Mesenchymal stem cell (in vitro differentiated cells and primary cell): ENCODE measurements around the gene MUS81.

ENCODE experiments used
- DNase-seq: peaks from one replicate; pipeline ENCODE4 v3.0.0-alpha.2; 2013
- H2AFZ ChIP-seq: one replicate; pipeline ENCODE4 v1.6.1; 2013; ENCODE audit warnings: low read depth, mild to moderate bottlenecking, control low read depth, inconsistent platforms, low read length, moderate library complexity
- H2AK5ac ChIP-seq: 2 replicates; pipeline ENCODE4 v1.6.1; 2013; ENCODE audit warnings: low read length, moderate library complexity, mild to moderate bottlenecking, inconsistent platforms; ENCODE audit not compliant: severe bottlenecking
- H2BK120ac ChIP-seq: one replicate; pipeline ENCODE4 v1.6.1; 2013; ENCODE audit warnings: low read depth, mild to moderate bottlenecking, inconsistent platforms, low read length, moderate library complexity
- H2BK12ac ChIP-seq, 2 experiments: one replicate each; pipeline ENCODE4 v1.6.1; 2013; ENCODE audit warnings: inconsistent platforms in 2 of 2, low read length in 2 of 2, mild to moderate bottlenecking in 2 of 2, moderate library complexity in 2 of 2, control low read depth in 1 of 2
- H2BK15ac ChIP-seq: one replicate; pipeline ENCODE4 v1.6.1; 2013; ENCODE audit warnings: mild to moderate bottlenecking, low read depth, inconsistent platforms; ENCODE audit not compliant: poor library complexity, severe bottlenecking
- H2BK5ac ChIP-seq: 2 replicates; pipeline ENCODE4 v1.6.1; 2013; ENCODE audit warnings: low read depth, mild to moderate bottlenecking, low read length, control low read depth, inconsistent platforms; ENCODE audit not compliant: poor library complexity, severe bottlenecking
- H3K14ac ChIP-seq, 2 experiments: one replicate each; pipeline ENCODE4 v1.6.1; 2013; ENCODE audit warnings: inconsistent platforms in 2 of 2, low read length in 2 of 2, control low read depth in 1 of 2, mild to moderate bottlenecking in 1 of 2, moderate library complexity in 1 of 2
- H3K18ac ChIP-seq, 2 experiments: one replicate each; pipeline ENCODE4 v1.6.1; 2013; ENCODE audit warnings: inconsistent platforms in 2 of 2, low read length in 2 of 2, control low read depth in 1 of 2, low read depth in 1 of 2, mild to moderate bottlenecking in 1 of 2
- H3K23ac ChIP-seq, 2 experiments: one replicate each; pipeline ENCODE4 v1.6.1; 2013; ENCODE audit warnings: inconsistent platforms in 2 of 2, low read length in 2 of 2, mild to moderate bottlenecking in 2 of 2, moderate library complexity in 2 of 2, control low read depth in 1 of 2
- H3K27ac ChIP-seq: 2 replicates; pipeline ENCODE4 v1.5.1; 2013; ENCODE audit warnings: mild to moderate bottlenecking, moderate library complexity, low read length, control low read depth, inconsistent platforms; ENCODE audit not compliant: poor library complexity, severe bottlenecking
- H3K27me3 ChIP-seq, 2 experiments: 2 replicates each; pipeline versions ENCODE4 v1.6.1 to v1.7.0; 2013; ENCODE audit warnings: low read length in 2 of 2, mild to moderate bottlenecking in 2 of 2, moderate library complexity in 2 of 2, control low read depth in 1 of 2, inconsistent platforms in 1 of 2; ENCODE audit not compliant: control insufficient read depth in 1 of 2, insufficient read depth in 1 of 2
- H3K36me3 ChIP-seq, 2 experiments: 2 replicates each; pipeline versions ENCODE4 v1.6.1 to v1.7.0; 2013; ENCODE audit warnings: low read length in 2 of 2, control low read depth in 1 of 2, inconsistent platforms in 1 of 2, low read depth in 1 of 2, mild to moderate bottlenecking in 1 of 2; ENCODE audit not compliant: insufficient read depth in 2 of 2, control insufficient read depth in 1 of 2
- H3K4ac ChIP-seq, 2 experiments: one replicate each; pipeline ENCODE4 v1.6.1; 2013; ENCODE audit warnings: inconsistent platforms in 2 of 2, low read length in 2 of 2, mild to moderate bottlenecking in 2 of 2, moderate library complexity in 2 of 2, control low read depth in 1 of 2, low read depth in 1 of 2
- H3K4me1 ChIP-seq: 2 replicates; pipeline ENCODE4 v1.6.1; 2013; ENCODE audit warnings: low read depth, low read length, control low read depth; ENCODE audit not compliant: control insufficient read depth, insufficient read depth
- H3K4me2 ChIP-seq: 2 replicates; pipeline ENCODE4 v1.6.1; 2013; ENCODE audit warnings: low read length, mild to moderate bottlenecking, inconsistent platforms; ENCODE audit not compliant: poor library complexity, severe bottlenecking
- H3K4me3 ChIP-seq, 2 experiments: 2 replicates each; pipeline versions ENCODE4 v1.5.1 to v1.7.0; 2013; ENCODE audit warnings: low read length in 2 of 2, mild to moderate bottlenecking in 2 of 2, control low read depth in 1 of 2, low read depth in 1 of 2; ENCODE audit not compliant: insufficient read depth in 1 of 2
- H3K79me1 ChIP-seq: replicated peaks from 2 replicates; pipeline ENCODE4 v1.6.1; 2013; ENCODE audit warnings: mild to moderate bottlenecking, control low read depth, low read length, inconsistent platforms; ENCODE audit not compliant: poor library complexity, severe bottlenecking
- H3K9ac ChIP-seq: 2 replicates; pipeline ENCODE4 v1.7.0; 2013; ENCODE audit warnings: mild to moderate bottlenecking, low read length, moderate library complexity
- H3K9me3 ChIP-seq: 2 replicates; pipeline ENCODE4 v1.7.0; 2013; ENCODE audit warnings: mild to moderate bottlenecking, low read length; ENCODE audit not compliant: control insufficient read depth
- H4K8ac ChIP-seq: one replicate; pipeline ENCODE4 v1.6.1; 2013; ENCODE audit warnings: inconsistent platforms, mild to moderate bottlenecking, low read length, moderate library complexity
- H4K91ac ChIP-seq: one replicate; pipeline ENCODE4 v1.6.1; 2013; ENCODE audit warnings: mild to moderate bottlenecking, low read length, inconsistent platforms
- WGBS: methylation state at CpG from one replicate; pipeline ENCODE4 v1.1.7; 2013; ENCODE audit warnings: mixed read lengths; 5-methylcytosine and 5-hydroxymethylcytosine counted together

MUS81 gene

DNA sequence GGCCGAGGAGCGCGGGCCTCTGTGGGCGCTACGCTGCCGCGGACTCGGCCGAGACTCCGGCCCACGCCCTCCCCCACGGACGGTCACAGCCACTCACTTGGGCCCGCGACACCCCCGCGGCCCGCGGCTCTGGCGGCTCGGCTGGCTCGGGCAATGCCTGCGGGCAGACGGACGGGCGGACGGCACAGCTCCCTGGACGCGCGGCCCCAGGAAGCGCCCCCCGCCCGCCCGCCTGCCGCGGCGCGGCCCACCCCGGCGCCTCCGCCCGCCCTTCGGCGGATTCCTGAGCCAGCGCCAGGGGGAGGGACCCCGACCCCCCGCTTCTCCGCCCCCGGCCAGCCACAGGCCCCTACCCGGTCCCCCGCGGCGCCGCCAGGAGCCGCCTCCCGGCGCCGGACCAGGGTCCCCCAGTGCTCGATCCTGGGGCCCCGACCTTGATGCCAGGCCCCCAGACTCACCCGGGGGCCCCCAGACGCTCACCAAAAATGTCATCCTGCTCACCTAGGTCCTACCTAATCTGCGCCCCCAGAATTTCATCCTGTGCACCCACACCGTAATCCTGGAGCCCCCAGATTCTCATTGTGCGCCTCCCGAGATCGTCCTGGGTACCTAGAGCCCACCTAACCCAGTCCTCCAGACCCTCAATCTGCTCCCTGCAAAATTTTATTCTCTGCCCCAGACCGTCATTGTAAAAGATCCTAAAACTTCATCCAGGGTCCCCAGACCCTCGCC lies 12.5 kb downstream of the MUS81 start, which contains the start of gene EFEMP2:
Gene EFEMP2, minus strand, starts transcription at position 215 of the 732 bp plus-strand sequence. CDS start 446 bp downstream, outside the sequence.
- Histone ChIP-seq H3K14ac (peak within 1 kb of the TSS; percentile 87 to 95), H2BK15ac (peak within 1 kb of the TSS; percentile 98), H2AFZ (peak within 1 kb of the TSS; percentile 84), H3K27ac (peak within 1 kb of the TSS; percentile 84), H3K18ac (peak within 1 kb of the TSS; percentile 97 to 98), H4K8ac (peak within 1 kb of the TSS; percentile 96), H2AK5ac (peak within 1 kb of the TSS; percentile 85), H3K36me3 (peaks cover 33 to 34% of the 10 kb centered on the region in 2 experiments), H3K9ac (peak within 1 kb of the TSS; percentile 94), H2BK5ac (peak within 1 kb of the TSS; percentile 36), H2BK120ac (peak within 1 kb of the TSS; percentile 91), H3K79me1 (peaks cover 12% of the 10 kb centered on the region), H3K4me1 (peaks cover 32% of the 10 kb centered on the region), H3K27me3 (no peaks in the 10 kb centered on the region), H3K4me3 (peak within 1 kb of the TSS; percentile 88 to 91), H3K23ac (peak within 1 kb of the TSS in 1 of 2 experiments; percentile 74), H3K4ac (peak within 1 kb of the TSS; percentile 96 to 98), H3K4me2 (peak within 1 kb of the TSS; percentile 97), H4K91ac (peak within 1 kb of the TSS; percentile 97), H3K9me3 (no peaks in the 10 kb centered on the region), H2BK12ac (peak within 1 kb of the TSS; percentile 82 to 97)
- peak; percentile 49 for DNase-seq
- 1% methylated on average over 47 of the region's 69 CpGs for WGBS

GRCh38 chr11:65873318-65874156 lies 13.3 kb downstream of the MUS81 start:
- peak overlapping the region in 1 of 2 experiments; percentile 74 for H3K23ac ChIP-seq
- WGBS: 11% methylated on average over 44 of the region's 54 CpGs
- DNase-seq: peak; percentile 95
- H3K79me1 ChIP-seq: peaks cover 9% of the 10 kb centered on the region
- H2AK5ac ChIP-seq: peak overlapping the region; percentile 53
- H2BK5ac ChIP-seq: no peak overlapping the region
- H4K8ac ChIP-seq: peak overlapping the region; percentile 96
- peaks cover 25 to 27% of the 10 kb centered on the region in 2 experiments for H3K36me3 ChIP-seq
- peak overlapping the region; percentile 84 for H2AFZ ChIP-seq
- peak overlapping the region; percentile 94 for H4K91ac ChIP-seq
- peak overlapping the region; percentile 98 for H2BK15ac ChIP-seq
- peak overlapping the region; percentile 97 for H3K18ac ChIP-seq
- H2BK12ac ChIP-seq: peak overlapping the region; percentile 82 to 97
- H3K4me2 ChIP-seq: peak overlapping the region; percentile 97
- peak overlapping the region; percentile 82 to 87 for H3K14ac ChIP-seq
- peak overlapping the region; percentile 79 to 98 for H3K4ac ChIP-seq
- peak overlapping the region; percentile 82 for H3K27ac ChIP-seq
- peaks cover 28% of the 10 kb centered on the region for H3K4me1 ChIP-seq
- H3K27me3 ChIP-seq: no peaks in the 10 kb centered on the region
- H3K9ac ChIP-seq: peak overlapping the region; percentile 91
- peak overlapping the region; percentile 88 to 91 for H3K4me3 ChIP-seq
- H2BK120ac ChIP-seq: peak overlapping the region; percentile 91
- no peaks in the 10 kb centered on the region for H3K9me3 ChIP-seq

DNA sequence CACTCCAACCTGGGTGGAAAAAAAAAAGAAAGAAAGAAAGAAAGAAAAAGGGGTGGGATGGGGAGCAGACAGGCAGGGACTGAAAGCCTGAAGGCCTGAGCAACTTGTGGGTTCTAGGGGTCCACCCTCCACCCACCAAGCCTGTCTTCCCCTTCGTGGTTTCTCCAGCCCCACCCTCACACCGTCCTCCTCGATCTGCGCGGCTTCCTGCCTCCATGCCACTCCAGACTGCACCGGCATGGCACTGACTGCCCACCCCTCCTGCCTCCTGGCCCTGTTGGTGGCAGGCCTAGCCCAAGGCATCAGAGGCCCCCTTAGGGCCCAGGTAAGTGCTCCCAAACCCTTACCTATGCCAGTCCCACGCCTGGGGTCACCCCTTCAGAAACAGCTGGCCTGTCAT lies 19.4 kb downstream of the MUS81 start, which contains the start of gene CTSW:
Gene CTSW, plus strand, starts transcription at position 221 of the 400 bp plus-strand sequence. Its CDS starts 18 bp downstream, at position 239.
- Histone ChIP-seq H3K27me3 (no peaks in the 10 kb centered on the region), H3K4ac (no peak within 1 kb of the TSS), H3K9ac (no peak within 1 kb of the TSS), H2AFZ (no peak within 1 kb of the TSS), H2BK12ac (peak within 1 kb of the TSS; percentile 31 to 64), H3K14ac (no peak within 1 kb of the TSS), H3K4me3 (no peak within 1 kb of the TSS), H2BK5ac (no peak within 1 kb of the TSS), H3K36me3 (peaks cover 27 to 39% of the 10 kb centered on the region in 2 experiments), H3K4me2 (no peak within 1 kb of the TSS), H3K18ac (no peak within 1 kb of the TSS), H3K27ac (no peak within 1 kb of the TSS), H3K4me1 (peaks cover 2% of the 10 kb centered on the region), H2AK5ac (no peak within 1 kb of the TSS), H3K79me1 (peaks cover 14% of the 10 kb centered on the region), H3K9me3 (no peaks in the 10 kb centered on the region), H3K23ac (no peak within 1 kb of the TSS), H4K8ac (peak within 1 kb of the TSS; percentile 21), H4K91ac (no peak within 1 kb of the TSS), H2BK120ac (no peak within 1 kb of the TSS), H2BK15ac (no peak within 1 kb of the TSS)
- no peak for DNase-seq
- WGBS: 79% methylated on average over 7 of the region's 7 CpGs
